SH-SY5Y (cell line): Measurements from ENCODE around the gene CIC.

Source experiments
- GATA2 ChIP-seq: IDR thresholded peaks from 2 replicates; pipeline ENCODE4 v1.6.1; 2011; ENCODE audit warnings: mild to moderate bottlenecking, low read depth, low read length
- GATA3 ChIP-seq: IDR thresholded peaks from 2 replicates; pipeline ENCODE4 v1.6.1; 2011; ENCODE audit warnings: low read depth, mild to moderate bottlenecking, low read length, moderate library complexity

DNA sequence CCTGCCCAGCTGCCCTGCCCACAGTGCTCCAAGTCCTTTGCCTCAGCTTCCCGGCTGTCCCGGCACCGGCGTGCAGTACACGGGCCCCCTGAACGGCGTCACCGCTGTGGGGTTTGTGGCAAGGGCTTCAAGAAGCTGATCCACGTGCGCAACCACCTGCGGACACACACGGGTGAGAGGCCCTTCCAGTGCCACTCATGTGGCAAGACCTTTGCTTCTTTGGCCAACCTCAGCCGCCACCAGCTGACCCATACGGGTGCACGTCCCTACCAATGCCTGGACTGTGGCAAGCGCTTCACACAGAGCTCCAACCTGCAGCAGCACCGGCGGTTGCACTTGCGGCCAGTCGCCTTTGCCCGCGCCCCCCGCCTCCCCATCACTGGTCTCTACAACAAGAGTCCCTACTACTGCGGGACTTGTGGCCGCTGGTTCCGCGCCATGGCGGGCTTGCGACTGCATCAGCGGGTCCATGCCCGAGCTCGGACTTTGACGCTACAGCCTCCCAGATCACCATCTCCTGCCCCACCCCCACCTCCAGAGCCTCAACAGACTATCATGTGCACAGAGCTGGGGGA is 43.2 kb upstream of the CIC start:
- no peak for TF ChIP-seq GATA2
- TF ChIP-seq GATA3 = no peak
